ENCODE data around the gene TOMM6.
A peak's percentile ranks its signal among the peaks of the same experiment; 100 is the strongest.

TOMM6 gene

DNA sequence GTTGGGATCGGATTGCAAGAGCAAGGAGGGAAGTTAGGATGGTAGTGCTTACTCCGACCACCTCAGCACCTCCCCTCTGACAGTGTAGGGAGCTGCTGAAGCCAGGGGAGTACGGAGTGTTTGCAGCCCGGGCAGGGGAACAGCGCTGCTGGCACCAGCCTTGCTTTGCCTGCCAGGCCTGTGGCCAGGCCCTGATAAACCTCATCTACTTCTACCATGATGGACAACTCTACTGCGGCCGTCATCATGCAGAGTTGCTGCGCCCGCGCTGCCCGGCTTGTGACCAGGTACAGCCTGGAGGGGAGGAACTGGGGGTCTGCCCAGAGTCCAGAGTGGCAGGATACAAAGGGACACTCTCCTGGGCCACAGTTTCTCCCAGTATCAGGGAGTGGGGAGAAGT, 2.2 kb upstream of the TOMM6 start:
- no peaks in the 10 kb centered on the region for H3K9me3 ChIP-seq (ENCODE audit: insufficient read depth, low read length)
- H3K4me1 ChIP-seq (ENCODE audit: low read length): peaks cover 36% of the 10 kb centered on the region
- peaks cover 14% of the 10 kb centered on the region for H3K36me3 ChIP-seq (replicated peaks; ENCODE audit: low read depth, low read length)
- TF ChIP-seq, protein P1, sequence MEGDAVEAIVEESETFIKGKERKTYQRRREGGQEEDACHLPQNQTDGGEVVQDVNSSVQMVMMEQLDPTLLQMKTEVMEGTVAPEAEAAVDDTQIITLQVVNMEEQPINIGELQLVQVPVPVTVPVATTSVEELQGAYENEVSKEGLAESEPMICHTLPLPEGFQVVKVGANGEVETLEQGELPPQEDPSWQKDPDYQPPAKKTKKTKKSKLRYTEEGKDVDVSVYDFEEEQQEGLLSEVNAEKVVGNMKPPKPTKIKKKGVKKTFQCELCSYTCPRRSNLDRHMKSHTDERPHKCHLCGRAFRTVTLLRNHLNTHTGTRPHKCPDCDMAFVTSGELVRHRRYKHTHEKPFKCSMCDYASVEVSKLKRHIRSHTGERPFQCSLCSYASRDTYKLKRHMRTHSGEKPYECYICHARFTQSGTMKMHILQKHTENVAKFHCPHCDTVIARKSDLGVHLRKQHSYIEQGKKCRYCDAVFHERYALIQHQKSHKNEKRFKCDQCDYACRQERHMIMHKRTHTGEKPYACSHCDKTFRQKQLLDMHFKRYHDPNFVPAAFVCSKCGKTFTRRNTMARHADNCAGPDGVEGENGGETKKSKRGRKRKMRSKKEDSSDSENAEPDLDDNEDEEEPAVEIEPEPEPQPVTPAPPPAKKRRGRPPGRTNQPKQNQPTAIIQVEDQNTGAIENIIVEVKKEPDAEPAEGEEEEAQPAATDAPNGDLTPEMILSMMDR (IDR thresholded peaks at IDR 0.05; ENCODE audit: low read depth, low read length): no peak
- no peak for TF ChIP-seq EZH2phosphoT487 (IDR thresholded peaks at IDR 0.05; ENCODE audit: low read depth)
- H3K4me2 ChIP-seq (ENCODE audit: low read length): peak overlapping the region; percentile 89; the same call in 1 of the 2 replicates
- H3K27me3 ChIP-seq (ENCODE audit: low read depth, low read length): peaks cover 8% of the 10 kb centered on the region; the same call in 1 of the 2 replicates
- H3K4me3 ChIP-seq (ENCODE audit: low read length): peak overlapping the region; percentile 98; the same call in 1 of the 2 replicates
- H3K27ac ChIP-seq (ENCODE audit: low read length): no peak overlapping the region
- peaks cover 26% of the 10 kb centered on the region for H3K79me2 ChIP-seq (ENCODE audit: low read length)
- no peaks in the 10 kb centered on the region for H4K20me1 ChIP-seq (ENCODE audit: insufficient read depth, low read length)
- no peak overlapping the region for H2AFZ ChIP-seq (ENCODE audit: low read depth, low read length)
- H3K9ac ChIP-seq (ENCODE audit: low read length): no peak overlapping the region

DNA sequence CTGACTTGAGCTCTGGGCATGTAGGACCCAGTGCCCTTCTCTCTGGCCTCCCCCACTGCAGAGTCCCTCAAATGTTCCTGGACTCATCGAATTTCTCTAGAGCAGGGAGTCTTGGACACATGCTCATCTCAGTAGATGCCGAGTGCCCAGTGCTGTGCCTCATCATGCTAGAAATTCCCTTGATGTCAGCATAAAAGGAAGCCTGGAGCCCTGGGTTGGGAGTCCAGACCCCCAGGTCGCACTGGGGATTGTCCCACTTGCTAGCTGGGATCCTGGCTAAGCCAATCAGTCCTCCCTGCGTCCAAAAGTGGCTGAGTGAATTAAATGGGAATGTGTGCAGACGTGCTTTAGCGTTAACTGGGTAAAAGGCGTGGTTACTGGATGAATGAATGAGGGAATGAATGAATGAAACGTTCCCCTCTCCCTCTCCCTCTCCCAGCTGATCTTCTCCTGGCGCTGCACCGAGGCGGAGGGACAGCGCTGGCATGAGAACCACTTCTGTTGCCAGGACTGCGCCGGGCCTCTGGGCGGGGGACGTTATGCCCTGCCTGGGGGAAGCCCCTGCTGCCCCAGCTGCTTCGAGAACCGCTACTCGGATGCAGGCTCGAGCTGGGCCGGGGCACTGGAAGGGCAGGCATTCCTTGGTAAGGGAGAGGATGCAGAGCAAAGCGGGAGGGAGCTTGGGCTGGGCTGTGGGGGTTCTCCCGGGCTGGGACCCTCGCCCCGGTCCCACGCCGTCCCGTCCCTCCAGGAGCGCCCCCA, 1.6 kb upstream of the TOMM6 start:
- Histone ChIP-seq H3K4me3 (ENCODE audit: low read length) (peak overlapping the region; percentile 98), H3K9ac (ENCODE audit: low read length) (peak overlapping the region; percentile 85), H4K20me1 (ENCODE audit: insufficient read depth, low read length) (no peaks in the 10 kb centered on the region), H3K79me2 (ENCODE audit: low read length) (peaks cover 29% of the 10 kb centered on the region), H2AFZ (ENCODE audit: low read depth, low read length) (peak overlapping the region; percentile 39), H3K27ac (ENCODE audit: low read length) (peak overlapping the region; percentile 36), H3K27me3 (ENCODE audit: low read depth, low read length) (peaks cover 6% of the 10 kb centered on the region; the same call in 1 of the 2 replicates), H3K4me2 (ENCODE audit: low read length) (peak overlapping the region; percentile 89), H3K36me3 (replicated peaks; ENCODE audit: low read depth, low read length) (peaks cover 21% of the 10 kb centered on the region), H3K9me3 (ENCODE audit: insufficient read depth, low read length) (no peaks in the 10 kb centered on the region), H3K4me1 (ENCODE audit: low read length) (peaks cover 34% of the 10 kb centered on the region)
- TF ChIP-seq, protein P1 (IDR thresholded peaks at IDR 0.05; ENCODE audit: low read depth, low read length): no peak
- TF ChIP-seq EZH2phosphoT487 (IDR thresholded peaks at IDR 0.05; ENCODE audit: low read depth): no peak

DNA sequence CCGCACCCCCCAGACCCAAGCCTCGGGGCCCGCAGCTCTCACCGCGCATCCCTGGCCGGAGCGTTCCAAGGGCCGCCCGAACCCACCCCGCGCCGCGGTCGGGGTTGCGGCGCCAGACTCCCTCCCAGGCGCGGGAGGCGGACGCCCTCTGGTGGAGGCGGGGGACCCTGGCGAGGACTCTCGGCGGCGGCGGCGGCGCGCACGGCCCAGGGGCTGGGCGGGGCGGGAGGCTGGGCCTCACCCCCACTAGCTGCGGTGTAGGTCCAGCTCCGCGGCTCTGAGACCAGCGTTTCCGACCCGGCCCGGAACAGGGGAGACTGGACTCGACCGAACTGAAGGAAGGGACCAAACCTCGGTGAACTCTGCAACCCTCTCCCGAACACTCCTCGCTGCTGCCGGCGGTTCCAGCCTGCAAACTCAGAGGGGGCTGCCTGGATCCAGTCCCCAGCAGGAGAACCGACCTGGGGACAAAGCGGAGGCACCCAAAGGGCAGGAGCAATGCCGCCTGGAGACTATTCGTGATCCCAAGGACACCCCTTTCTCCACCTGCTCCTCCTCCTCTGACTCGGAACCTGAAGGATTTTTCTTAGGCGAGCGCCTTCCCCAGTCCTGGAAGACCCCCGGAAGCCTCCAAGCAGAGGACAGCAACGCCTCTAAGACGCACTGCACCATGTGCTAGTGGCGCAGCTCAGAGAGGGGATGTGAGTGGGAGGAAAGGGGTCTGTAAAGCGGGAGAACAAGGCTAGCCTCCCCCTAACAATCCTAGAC, 859 bp upstream of the TOMM6 start:
- peaks cover 27% of the 10 kb centered on the region for H3K4me1 ChIP-seq (ENCODE audit: low read length)

More for the DNA sequence above, 859 bp upstream of the TOMM6 start:
- peak overlapping the region; percentile 85 for H3K27ac ChIP-seq (ENCODE audit: low read length)
- no peak for TF ChIP-seq EZH2phosphoT487 (IDR thresholded peaks at IDR 0.05; ENCODE audit: low read depth)
- TF ChIP-seq, protein P1 (IDR thresholded peaks at IDR 0.05; ENCODE audit: low read depth, low read length): peak; percentile 76
- H3K4me2 ChIP-seq (ENCODE audit: low read length): peak overlapping the region; percentile 89
- peaks cover 29% of the 10 kb centered on the region for H3K79me2 ChIP-seq (ENCODE audit: low read length)
- H3K36me3 ChIP-seq (replicated peaks; ENCODE audit: low read depth, low read length): peaks cover 26% of the 10 kb centered on the region
- no peaks in the 10 kb centered on the region for H3K9me3 ChIP-seq (ENCODE audit: insufficient read depth, low read length)
- peak overlapping the region; percentile 98 for H3K4me3 ChIP-seq (ENCODE audit: low read length)
- peak overlapping the region; percentile 85 for H3K9ac ChIP-seq (ENCODE audit: low read length)
- no peaks in the 10 kb centered on the region for H3K27me3 ChIP-seq (ENCODE audit: low read depth, low read length)
- no peaks in the 10 kb centered on the region for H4K20me1 ChIP-seq (ENCODE audit: insufficient read depth, low read length)
- H2AFZ ChIP-seq (ENCODE audit: low read depth, low read length): peak overlapping the region; percentile 68; the same call in 1 of the 2 replicates
